Glomerular visceral epithelial cell (primary cell): Measurements from ENCODE around the gene E2F8.
"Not testable (repeated sequence)": the region's sequence is repeated elsewhere in the genome, so short reads cannot be mapped to it uniquely, and the experiment has no call there.

Experiments used
- DNase-seq: peaks from one replicate; pipeline ENCODE4 v3.0.0-alpha.2; 2016; ENCODE audit errors: extremely low spot score

Gene E2F8

GRCh38 chr11:19240420-19241259, at the start of gene E2F8:
TSS of gene E2F8 (minus strand) at chr11:19240945. CDS start at chr11:19240121, 824 bp downstream.
- peak; percentile 94 for DNase-seq

- DNase-seq = no peak
These were observed 49.6 kb upstream of the E2F8 start for GRCh38 chr11:19290356-19290755.

GRCh38 chr11:19288256-19288655, 47.5 kb upstream of the E2F8 start:
- no peak for DNase-seq

GRCh38 chr11:19286411-19286810, 45.7 kb upstream of the E2F8 start:
- no peak for DNase-seq

DNA sequence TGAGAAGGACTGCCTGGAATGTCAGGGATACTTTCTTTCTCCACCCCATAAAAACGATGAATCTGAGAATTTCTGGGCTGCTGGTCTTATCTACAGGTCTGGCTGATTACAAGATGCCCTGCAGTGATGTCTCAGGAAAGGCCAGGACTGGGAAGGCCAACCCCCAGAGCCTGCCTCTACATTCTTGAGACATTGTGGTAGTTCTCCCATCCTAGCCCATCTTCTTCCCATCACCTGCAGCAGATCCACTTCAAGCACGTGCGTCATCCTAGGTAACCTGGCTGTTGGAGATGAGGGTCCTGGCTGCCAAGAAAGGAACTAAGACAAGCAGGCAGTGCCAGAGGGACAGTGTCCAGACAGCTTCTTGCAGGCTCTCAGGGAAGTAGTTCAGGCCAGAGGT, 44.1 kb upstream of the E2F8 start:
- no peak for DNase-seq

- no peak for DNase-seq
These were observed 43.2 kb upstream of the E2F8 start for GRCh38 chr11:19283991-19284390.

- DNase-seq = no peak
These were observed 40.8 kb upstream of the E2F8 start for GRCh38 chr11:19281555-19281954.

GRCh38 chr11:19281041-19281440, 40.3 kb upstream of the E2F8 start:
- no peak for DNase-seq

- DNase-seq = no peak
These were observed 38.7 kb upstream of the E2F8 start for GRCh38 chr11:19279451-19279850.

- DNase-seq = peak; percentile 54
These were observed 36.4 kb upstream of the E2F8 start for GRCh38 chr11:19276859-19277808.

DNA sequence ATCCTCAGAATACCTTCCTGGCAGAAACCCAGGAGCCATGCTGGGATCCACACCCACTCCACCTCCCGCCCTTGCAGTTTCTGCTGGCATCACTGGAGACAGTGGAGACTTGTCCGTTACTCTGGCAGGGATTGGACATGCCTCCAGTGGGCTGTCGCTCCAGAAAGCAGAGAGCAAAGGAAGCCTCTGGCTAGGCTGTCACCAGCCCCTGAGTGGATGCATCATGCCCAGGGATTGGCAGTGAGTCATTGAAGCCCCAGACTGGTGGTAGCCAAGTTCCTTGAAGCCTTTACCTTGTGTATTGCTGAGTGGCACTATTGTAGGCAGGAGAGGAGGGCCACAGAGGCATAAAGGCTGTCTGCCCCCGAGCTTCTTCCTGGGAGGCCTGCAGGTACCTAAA, 34.8 kb upstream of the E2F8 start:
- peak; percentile 29 for DNase-seq

DNA sequence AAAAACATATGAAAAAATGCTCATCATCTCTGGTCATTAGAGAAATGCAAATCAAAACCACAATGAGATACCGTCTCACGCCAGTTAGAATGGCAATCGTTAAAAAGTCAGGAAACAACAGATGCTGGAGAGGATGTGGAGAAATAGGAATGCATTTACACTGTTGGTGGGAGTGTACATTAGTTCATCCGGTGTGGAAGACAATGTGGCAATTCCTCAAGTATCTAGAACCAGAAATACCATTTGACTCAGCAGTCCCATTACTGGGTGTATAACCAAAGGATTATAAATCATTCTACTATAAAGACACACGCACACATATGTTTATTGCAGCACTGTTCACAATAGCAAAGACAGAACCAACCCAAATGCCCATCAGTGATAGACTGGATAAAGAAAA, 32.5 kb upstream of the E2F8 start:
- not testable (repeated sequence) for DNase-seq

DNA sequence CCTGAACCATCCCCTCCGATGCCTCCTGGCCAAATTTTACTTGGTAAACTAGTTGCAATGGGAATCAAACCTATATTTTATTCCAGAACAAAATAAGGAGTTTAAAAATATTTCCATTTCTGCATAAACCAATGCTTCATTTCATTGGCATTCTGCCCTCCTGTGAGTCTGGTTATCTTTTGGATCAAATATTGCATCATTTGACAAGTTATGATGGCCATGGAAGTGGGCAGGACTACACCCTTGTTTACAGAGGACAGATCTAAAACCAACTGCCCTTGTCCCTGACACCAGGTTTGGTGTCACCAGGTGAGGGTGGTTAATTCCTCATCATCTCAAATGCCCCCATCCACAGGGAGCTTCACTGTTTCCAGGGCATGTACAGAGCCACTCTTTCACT, 28.2 kb upstream of the E2F8 start:
- no peak for DNase-seq

- no peak for DNase-seq
These were observed 26.8 kb upstream of the E2F8 start for GRCh38 chr11:19267567-19267966.

DNA sequence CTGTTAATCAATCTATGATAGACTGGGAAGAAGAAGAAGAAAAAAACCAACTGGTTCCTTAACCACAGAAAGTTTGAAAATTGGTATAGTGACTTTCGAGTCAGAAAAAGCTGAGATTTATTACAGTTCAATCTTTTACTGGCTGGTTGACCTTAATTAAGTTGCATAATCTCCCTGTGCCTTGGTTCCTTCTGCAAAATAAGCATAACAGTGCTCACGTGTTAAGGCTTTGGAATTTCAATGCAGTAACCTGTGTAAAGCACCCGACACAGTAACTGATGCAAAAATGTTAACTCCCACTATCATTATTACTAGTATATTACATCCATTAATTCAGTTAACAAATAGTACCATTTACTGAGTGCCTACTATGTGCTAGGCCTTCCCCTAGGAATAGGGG, 22.6 kb upstream of the E2F8 start:
- DNase-seq = no peak

- DNase-seq = peak; percentile 55
These were observed 19.0 kb upstream of the E2F8 start for GRCh38 chr11:19259487-19260345.

DNA sequence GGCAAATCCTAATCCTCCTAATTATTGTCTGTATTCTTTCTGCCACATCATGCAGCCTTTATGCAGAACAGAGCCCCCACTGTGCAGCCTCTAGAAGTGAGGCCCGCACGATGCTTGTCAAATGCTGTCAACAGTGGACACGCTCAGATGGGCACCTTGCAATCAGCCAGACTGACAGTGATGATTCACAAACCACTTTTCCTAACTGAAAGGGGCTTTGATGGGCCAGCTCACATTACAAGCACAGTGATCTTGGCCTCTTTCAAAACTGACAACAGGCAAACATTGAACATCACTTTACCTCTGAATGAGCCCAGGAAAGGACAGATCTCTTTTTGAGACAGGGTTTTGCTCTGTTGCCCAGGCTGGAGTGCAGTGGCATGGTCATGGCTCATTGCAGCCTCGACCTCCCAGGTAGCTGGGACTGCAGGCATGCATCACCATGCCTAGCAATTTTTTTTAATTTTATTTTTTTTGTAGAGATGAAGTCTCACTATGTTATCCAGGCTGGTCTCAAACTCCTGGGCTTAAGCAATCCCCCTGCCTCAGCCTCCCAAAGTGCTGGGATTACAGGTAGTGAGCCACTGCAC, 18.0 kb upstream of the E2F8 start:
- peak; percentile 68 for DNase-seq

DNA sequence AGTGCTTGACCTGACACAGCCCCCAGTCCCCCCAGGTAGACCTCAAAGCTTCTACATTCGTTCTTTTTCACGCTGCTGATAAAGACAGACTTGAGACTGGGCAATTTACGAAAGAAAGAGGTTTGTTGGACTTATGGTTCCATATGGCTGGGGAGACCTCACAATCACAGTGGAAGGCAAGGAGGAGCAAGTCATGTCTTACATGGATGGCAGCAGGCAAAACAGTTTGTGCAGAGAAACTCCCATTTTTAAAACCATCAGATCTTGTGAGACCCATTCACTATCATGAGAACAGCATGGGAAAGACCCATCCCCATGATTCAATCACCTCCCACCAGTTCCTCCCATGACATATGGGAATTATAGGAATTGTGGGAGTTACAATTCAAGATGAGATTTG, 13.7 kb upstream of the E2F8 start:
- not testable (repeated sequence) for DNase-seq

DNA sequence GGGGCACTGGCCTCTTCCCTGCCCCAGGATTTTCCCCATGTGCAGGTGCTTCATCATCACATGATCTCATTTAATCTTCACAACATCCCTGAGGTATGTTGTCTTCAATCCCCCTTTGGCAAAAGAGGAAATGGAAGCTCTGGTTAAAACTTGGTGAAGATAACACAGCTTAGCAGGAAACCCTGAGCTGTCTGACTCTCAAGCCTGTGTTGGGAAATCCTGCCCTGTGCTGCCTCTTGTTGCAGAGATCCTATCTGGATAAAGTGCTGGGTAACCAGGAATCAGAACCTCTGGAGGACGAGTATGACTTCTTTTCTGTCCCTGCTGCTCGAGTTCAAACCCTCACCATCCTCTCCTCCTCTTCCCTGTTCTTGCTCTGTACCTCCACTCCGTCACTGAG, 13.1 kb upstream of the E2F8 start:
- no peak for DNase-seq

- no peak for DNase-seq
These were observed 12.5 kb upstream of the E2F8 start for GRCh38 chr11:19253153-19253745.
